Fibroblast of villous mesenchyme (primary cell): Measurements from ENCODE around the gene TINAG. TPM values are rescaled to one million over a fixed set of nuclear protein-coding genes. Genes with fewer than 3 reads are reported as not detected.
A peak's percentile ranks its signal among the peaks of the same experiment; 100 is the strongest.

Experiments used
- DNase-seq: peaks from one replicate; pipeline ENCODE4 v3.0.0-alpha.2; 2010; ENCODE audit warnings: low read depth
- H3K4me3 ChIP-seq: 2 replicates; pipeline ENCODE4 v1.5.1; 2011; ENCODE audit warnings: low read depth, mild to moderate bottlenecking, low read length
- total RNA-seq: library from RNA; depleted of rRNA; stranded (reverse); fragments of >200 nt; gene quantifications from 2 replicates; pipeline ENCODE4 v1.2.3, GENCODE V29; 2012
- TF ChIP-seq, protein P1 (sequence below): IDR thresholded peaks from 2 replicates; pipeline ENCODE4 v1.5.1; 2012; ENCODE audit warnings: low read depth, mild to moderate bottlenecking, low read length; ENCODE audit not compliant: insufficient read depth

Gene TINAG
- total RNA-seq, 1 donor = not detected

GRCh38 chr6:54431466-54431865 lies 123.2 kb downstream of the TINAG start:
- TF ChIP-seq, protein P1, sequence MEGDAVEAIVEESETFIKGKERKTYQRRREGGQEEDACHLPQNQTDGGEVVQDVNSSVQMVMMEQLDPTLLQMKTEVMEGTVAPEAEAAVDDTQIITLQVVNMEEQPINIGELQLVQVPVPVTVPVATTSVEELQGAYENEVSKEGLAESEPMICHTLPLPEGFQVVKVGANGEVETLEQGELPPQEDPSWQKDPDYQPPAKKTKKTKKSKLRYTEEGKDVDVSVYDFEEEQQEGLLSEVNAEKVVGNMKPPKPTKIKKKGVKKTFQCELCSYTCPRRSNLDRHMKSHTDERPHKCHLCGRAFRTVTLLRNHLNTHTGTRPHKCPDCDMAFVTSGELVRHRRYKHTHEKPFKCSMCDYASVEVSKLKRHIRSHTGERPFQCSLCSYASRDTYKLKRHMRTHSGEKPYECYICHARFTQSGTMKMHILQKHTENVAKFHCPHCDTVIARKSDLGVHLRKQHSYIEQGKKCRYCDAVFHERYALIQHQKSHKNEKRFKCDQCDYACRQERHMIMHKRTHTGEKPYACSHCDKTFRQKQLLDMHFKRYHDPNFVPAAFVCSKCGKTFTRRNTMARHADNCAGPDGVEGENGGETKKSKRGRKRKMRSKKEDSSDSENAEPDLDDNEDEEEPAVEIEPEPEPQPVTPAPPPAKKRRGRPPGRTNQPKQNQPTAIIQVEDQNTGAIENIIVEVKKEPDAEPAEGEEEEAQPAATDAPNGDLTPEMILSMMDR = no peak
- DNase-seq = peak; percentile 12
- H3K4me3 ChIP-seq = no peak overlapping the region

Other genes starting within 250 kb of the TINAG start
- not detected in 2 replicates for gene MLIP, start 197.0 kb upstream of the TINAG start, total RNA-seq